GM19372 (cell line): ENCODE data around the gene LEFTY1.

Source experiments
- ATAC-seq: cut with Tn5 transposase; IDR thresholded peaks from one replicate; pipeline ENCODE4 v1.9.1; 2021; ENCODE audit warnings: mild to moderate bottlenecking, low read depth, moderate library complexity; ENCODE audit not compliant: unreplicated experiment

The LEFTY1 gene

DNA sequence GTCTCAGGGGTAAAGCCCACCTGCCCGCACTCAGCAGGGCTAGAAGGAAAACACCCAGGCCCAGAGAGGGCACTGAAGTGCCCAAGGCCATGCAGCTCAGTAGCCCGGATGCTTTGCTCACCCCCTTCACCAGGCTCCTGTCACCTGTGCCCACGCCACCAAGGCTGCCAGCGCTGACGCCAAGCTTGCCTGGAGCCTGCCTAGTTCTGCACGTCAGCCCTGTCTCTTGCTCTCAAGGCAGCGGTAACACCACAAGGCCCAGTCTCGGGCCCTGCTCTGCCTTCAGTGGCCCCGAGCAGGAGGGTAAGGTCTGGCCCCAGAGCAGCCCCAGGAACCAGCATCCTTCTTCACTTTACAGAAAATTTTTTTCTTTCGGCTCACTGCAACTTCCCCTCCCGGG, 14.5 kb downstream of the LEFTY1 start:
- ATAC-seq, result no peak

GRCh38 chr1:225873281-225873850, 15.6 kb downstream of the LEFTY1 start:
- ATAC-seq, result no peak

- ATAC-seq, result no peak
These were observed 16.9 kb downstream of the LEFTY1 start for GRCh38 chr1:225872075-225872430.

DNA sequence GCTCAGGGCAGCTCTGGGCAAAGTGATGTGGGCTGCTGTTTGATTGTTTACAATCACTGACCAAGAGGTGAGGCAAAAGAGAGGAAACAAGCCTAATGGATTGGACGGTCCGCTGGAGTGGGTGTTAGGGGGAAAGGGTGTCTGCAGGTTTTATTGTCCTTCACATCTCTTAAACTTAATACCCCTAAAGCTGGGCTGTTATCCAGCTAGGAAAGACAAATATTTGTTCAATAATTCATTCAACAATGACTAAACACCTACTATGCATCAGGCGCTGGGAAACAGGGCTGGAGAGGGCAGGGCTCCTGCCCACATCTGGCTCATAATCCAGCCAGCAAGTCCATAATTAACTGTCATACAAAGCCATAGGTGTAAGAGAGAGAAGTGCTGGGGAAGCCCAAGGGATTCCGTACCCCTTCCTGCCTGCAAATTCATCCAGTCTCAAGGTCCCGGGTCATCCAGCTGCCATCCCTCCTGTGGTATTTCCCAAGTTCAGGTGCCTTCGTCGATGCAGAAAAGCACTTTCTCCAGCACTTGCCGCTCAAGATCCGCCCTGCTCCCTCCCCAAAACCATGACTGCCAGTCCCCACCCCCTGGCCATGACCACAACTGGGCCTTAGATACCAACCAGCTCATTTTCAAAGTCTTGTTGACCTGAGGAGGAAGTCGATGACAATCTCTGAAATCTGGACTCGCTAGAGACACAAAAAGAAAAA, 17.4 kb downstream of the LEFTY1 start:
- ATAC-seq, result no peak

DNA sequence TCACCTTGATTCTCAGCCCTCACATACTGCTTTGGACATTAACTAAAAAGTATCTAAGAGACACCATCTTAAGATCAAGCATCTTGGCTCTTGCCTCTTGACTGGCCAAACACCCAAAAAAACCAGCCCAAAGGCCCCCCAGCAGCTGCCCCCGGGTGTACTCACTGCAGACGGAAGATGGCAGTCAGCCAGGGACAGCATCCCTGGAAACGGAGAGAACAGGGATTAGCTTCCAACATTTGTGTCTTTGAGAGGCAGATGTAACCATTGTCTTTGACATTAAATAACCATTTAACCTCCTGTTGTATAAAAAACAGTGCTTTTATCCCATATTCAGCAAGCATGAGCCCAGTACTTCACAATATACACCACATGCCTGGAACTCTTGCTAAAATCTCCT, 18.0 kb downstream of the LEFTY1 start:
- ATAC-seq, result no peak

DNA sequence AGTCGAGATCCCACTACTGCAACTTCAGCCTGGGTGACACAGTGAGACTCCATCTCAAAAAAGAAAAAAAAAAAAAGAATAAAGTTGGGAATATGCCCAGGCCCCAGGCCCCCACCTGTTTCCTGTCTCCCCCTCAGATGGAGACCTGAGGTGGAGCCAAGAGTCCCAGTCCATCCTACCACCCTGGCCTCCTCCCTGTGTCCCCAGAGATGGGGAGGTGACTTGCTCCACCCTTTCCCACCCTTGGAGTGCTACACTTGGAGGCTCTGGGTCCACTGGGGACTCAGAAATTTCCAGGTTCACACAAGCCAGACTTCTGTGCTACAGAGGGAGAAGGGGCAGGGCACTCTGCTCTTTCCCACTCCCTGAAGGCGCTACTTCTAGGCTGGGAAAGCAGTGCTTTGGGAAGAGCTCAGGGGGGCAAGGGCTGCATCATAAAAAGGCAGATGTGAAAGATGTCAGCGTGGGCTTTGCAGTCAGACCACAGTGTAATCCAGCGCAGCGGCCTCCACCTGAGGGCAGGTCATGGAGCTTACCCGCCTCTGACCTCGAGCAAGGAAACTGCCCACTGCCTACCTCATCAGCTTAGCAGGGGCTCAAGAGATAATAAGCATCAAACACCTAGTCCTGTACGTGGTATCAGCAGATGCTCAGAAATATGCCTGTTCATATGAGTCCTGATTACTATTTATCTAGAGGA, 20.2 kb downstream of the LEFTY1 start:
- ATAC-seq, result no peak

DNA sequence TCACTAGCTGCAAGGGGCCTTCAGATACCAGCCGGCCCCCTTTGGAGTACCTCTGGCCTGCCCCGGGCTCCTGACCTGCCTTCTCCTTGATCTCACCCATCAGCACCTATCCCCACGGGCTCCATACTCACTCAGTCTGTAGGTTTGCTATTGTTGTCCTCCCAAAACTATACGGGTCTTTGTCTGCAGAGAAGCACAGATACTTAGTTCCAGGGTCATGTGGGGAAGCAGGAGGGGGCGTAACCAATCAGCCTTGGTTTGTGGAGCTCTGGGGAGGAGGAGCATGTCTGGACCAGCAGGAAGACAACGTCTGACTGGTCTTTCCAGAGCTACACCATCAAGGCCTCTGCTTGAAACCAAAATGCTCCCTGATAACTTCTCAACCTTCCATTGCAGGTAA, 22.0 kb downstream of the LEFTY1 start:
- no peak for ATAC-seq

GRCh38 chr1:225866061-225866837, 22.7 kb downstream of the LEFTY1 start:
- no peak for ATAC-seq

GRCh38 chr1:225865514-225865913, 23.4 kb downstream of the LEFTY1 start:
- ATAC-seq, result no peak

GRCh38 chr1:225863167-225863566, 25.8 kb downstream of the LEFTY1 start:
- ATAC-seq, result no peak

DNA sequence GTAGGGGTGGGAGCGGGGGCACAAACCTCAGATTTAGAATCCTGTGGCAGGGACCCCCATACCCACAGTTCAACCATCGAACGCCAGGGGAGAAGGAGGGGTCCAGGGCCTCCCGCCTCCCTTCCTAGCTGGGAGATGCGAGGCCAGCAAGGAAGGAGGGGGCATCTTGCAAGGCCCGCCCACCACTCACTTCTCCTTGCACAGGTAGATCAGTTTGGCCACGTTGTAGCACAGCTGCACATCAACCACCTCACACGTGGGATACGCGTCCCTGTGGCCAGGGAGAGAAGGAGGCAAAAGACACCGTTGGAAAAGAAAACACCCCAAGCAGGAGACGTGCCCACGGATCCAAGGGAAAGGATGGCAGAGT, 26.4 kb downstream of the LEFTY1 start:
- no peak for ATAC-seq

- no peak for ATAC-seq
These were observed 26.9 kb downstream of the LEFTY1 start for GRCh38 chr1:225861834-225862580.

DNA sequence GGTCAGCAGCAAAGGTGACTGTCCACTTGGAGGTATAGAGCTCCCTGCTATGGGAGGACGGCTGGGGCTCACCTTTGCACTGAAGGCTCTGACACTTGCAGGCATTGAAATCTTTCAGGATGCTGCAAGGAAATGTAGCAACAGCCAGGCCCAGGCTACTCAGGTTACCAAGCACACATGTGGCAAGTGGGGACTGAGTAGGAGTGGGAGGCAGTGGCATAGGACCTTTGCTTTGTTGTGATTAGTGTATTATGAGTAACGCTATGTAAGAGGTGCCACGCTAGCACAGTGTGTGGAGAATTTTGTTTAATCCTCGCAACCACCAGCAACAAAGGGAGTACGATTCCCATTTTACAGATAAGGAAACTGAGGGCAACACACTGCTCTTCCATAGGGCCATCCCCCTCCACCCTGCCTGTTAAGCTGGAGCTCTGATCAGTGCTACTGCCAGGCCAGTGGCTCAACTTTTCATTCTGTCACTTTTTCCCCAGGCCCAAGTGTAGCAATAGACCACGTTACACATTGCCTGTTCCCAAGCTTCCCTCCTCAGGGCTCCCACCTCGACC, 28.0 kb downstream of the LEFTY1 start:
- no peak for ATAC-seq

GRCh38 chr1:225860107-225860506, 28.8 kb downstream of the LEFTY1 start:
- no peak for ATAC-seq

GRCh38 chr1:225859151-225859550, 29.8 kb downstream of the LEFTY1 start:
- ATAC-seq, result no peak

DNA sequence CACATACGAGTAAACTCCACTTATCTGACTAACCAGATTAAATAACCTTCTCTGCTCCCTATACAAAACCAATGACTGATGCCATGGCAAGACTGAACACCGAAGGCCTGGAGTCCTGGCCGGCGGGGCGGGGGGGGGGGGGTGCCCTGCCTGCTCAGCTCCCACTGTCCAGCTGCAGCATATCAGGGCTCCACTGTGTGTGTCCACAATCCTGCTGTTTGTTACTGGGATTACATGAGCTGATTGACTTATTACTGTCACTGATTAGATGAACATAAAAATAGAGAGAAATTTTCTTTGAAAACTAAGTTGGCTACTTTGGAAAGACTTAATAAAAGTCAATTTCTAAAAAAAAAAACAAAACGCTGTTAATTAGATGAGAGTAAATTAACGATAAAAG, 31.7 kb downstream of the LEFTY1 start:
- ATAC-seq, result no peak

GRCh38 chr1:225855503-225856300, 33.2 kb downstream of the LEFTY1 start:
- ATAC-seq, result no peak

DNA sequence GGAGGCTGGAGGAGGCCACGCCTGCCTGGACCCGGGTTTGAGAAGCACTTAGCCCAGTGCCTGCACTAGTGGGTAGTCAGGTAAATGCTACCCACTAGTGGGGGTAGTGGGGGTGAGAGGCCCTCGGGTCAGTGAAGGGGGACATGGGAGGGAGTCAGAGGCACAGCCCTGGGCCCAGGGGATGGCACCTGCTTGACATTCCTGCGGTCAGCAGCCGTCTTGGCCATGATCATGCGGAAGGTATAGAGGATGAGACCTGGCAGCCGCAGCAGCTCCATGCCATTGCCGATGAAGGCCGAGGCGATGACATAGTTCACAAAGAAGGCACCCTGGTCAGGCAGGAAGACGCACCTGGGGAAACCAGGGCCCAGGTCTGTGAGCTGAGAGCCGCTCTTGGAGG, 35.5 kb downstream of the LEFTY1 start:
- ATAC-seq, result no peak

GRCh38 chr1:225852413-225853124, 36.4 kb downstream of the LEFTY1 start:
- no peak for ATAC-seq
